K562 (cell line): Measurements from ENCODE around the gene ZKSCAN3. TPM values are rescaled to one million over a fixed set of nuclear protein-coding genes. Genes with fewer than 3 reads are reported as not detected.

Experiments used
- CSDE1 ChIP-seq, 2 experiments: fragments of 450-650 bp; IDR thresholded peaks; 2 replicates each; pipeline ENCODE4 v1.6.1; 2016; ENCODE audit warnings: mild to moderate bottlenecking in 1 of 2
- MTF1 ChIP-seq: fragments of 250-450 bp; sonication (Bioruptor Pico); IDR thresholded peaks from 2 replicates; pipeline ENCODE4 v1.9.0; 2021; ENCODE audit warnings: moderate library complexity, mild to moderate bottlenecking, inconsistent platforms, borderline replicate concordance
- PHB ChIP-seq: fragments of 250-450 bp; sonication (Bioruptor Pico); IDR thresholded peaks from 2 replicates; pipeline ENCODE4 v1.5.0; 2021
- ZBTB43 ChIP-seq: sonication (generic); formaldehyde crosslinking; IDR thresholded peaks from 2 replicates; pipeline ENCODE4 v1.8.0; 2023; ENCODE audit warnings: mild to moderate bottlenecking, missing genetic modification reagents
- ZNF121 ChIP-seq: sonication (generic); formaldehyde crosslinking; conservative IDR thresholded peaks from 2 replicates; pipeline ENCODE4 v1.8.0; 2022; ENCODE audit warnings: missing genetic modification reagents
- ZNF551 ChIP-seq: fragments of 250-450 bp; sonication (Bioruptor Pico); IDR thresholded peaks from 2 replicates; pipeline ENCODE4 v1.5.0; 2021; ENCODE audit warnings: mild to moderate bottlenecking, moderate library complexity
- ZNF668 ChIP-seq: fragments of 250-450 bp; sonication (Bioruptor Pico); IDR thresholded peaks from 2 replicates; pipeline ENCODE4 v1.8.0; 2022; ENCODE audit warnings: mild to moderate bottlenecking, inconsistent platforms
- ZNF707 ChIP-seq: fragments of 250-450 bp; sonication (Bioruptor Pico); conservative IDR thresholded peaks from 2 replicates; pipeline ENCODE4 v1.8.0; 2022; ENCODE audit warnings: inconsistent platforms, mild to moderate bottlenecking, moderate library complexity
- polyA plus RNA-seq, 8 experiments: library from polyadenylated mRNA; depleted of rRNA in 4 of 8; stranded (reverse) in 5 of 8; unstranded in 3 of 8; fragments of >200 nt; fragmentation: Nextera tagmentation in 2 of 8; fragmentation: Illumina TruSeq in 1 of 8; extraction: Ambion mirVana in 2 of 8; extraction: Trizol in 1 of 8; gene quantifications; 2 replicates each; pipeline versions ENCODE4 v1.2.1 to v1.2.3, GENCODE V29; 2011 to 2014; ENCODE audit warnings: inconsistent platforms in 1 of 8, missing spikeins in 1 of 8
- total RNA-seq, 7 experiments: library from RNA; depleted of rRNA in 6 of 7; stranded (reverse); fragments of >200 nt in 6 of 7; fragmentation: Illumina TruSeq in 2 of 7; extraction: Trizol in 2 of 7; gene quantifications; 2 replicates each; pipeline versions ENCODE4 v1.2.1 to v1.2.3, GENCODE V29; 2011 to 2021; ENCODE audit warnings: low replicate concordance in 1 of 7
- TF ChIP-seq, protein P1 (sequence below): fragments of 450-650 bp; IDR thresholded peaks from 2 replicates; pipeline ENCODE4 v1.6.1; 2016; ENCODE audit warnings: borderline replicate concordance
- TF ChIP-seq, protein P2 (sequence below): fragments of 450-650 bp; IDR thresholded peaks from 2 replicates; pipeline ENCODE4 v1.6.1; 2016; ENCODE audit warnings: mild to moderate bottlenecking
- TF ChIP-seq, protein P3 (sequence below), 2 experiments: fragments of 450-650 bp in 1 of 2; sonication (generic) in 1 of 2; formaldehyde crosslinking in 1 of 2; IDR thresholded peaks; 2 replicates each; pipeline versions ENCODE4 v1.7.1 to v1.9.0; 2016 to 2022; ENCODE audit warnings: inconsistent platforms in 1 of 2, mild to moderate bottlenecking in 1 of 2, missing genetic modification reagents in 1 of 2

The ZKSCAN3 gene
- total and polyA plus RNA-seq, 9 of the 15 experiments (the other 6 are each of a cell fraction or from before 2014, with no cell fraction given), result 3.0 to 12.4 (median 10.2) TPM

GRCh38 chr6:28336284-28337120 is 13.2 kb upstream of the ZKSCAN3 start (continued):
- no peak for TF ChIP-seq ZNF121 (CRISPR knock-in tag)
- TF ChIP-seq MTF1 (CRISPR knock-in tag), result no peak
- TF ChIP-seq, protein P1, sequence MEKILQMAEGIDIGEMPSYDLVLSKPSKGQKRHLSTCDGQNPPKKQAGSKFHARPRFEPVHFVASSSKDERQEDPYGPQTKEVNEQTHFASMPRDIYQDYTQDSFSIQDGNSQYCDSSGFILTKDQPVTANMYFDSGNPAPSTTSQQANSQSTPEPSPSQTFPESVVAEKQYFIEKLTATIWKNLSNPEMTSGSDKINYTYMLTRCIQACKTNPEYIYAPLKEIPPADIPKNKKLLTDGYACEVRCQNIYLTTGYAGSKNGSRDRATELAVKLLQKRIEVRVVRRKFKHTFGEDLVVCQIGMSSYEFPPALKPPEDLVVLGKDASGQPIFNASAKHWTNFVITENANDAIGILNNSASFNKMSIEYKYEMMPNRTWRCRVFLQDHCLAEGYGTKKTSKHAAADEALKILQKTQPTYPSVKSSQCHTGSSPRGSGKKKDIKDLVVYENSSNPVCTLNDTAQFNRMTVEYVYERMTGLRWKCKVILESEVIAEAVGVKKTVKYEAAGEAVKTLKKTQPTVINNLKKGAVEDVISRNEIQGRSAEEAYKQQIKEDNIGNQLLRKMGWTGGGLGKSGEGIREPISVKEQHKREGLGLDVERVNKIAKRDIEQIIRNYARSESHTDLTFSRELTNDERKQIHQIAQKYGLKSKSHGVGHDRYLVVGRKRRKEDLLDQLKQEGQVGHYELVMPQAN, result no peak
- TF ChIP-seq ZBTB43 (CRISPR knock-in tag), result no peak
- TF ChIP-seq ZNF707 (CRISPR knock-in tag), result peak; percentile 50; the same call in 1 of the 2 replicates
- TF ChIP-seq ZNF551 (CRISPR knock-in tag), result 0 out of 2 replicates have a peak, but pooled peaks have one; percentile 28
- TF ChIP-seq, protein P2, sequence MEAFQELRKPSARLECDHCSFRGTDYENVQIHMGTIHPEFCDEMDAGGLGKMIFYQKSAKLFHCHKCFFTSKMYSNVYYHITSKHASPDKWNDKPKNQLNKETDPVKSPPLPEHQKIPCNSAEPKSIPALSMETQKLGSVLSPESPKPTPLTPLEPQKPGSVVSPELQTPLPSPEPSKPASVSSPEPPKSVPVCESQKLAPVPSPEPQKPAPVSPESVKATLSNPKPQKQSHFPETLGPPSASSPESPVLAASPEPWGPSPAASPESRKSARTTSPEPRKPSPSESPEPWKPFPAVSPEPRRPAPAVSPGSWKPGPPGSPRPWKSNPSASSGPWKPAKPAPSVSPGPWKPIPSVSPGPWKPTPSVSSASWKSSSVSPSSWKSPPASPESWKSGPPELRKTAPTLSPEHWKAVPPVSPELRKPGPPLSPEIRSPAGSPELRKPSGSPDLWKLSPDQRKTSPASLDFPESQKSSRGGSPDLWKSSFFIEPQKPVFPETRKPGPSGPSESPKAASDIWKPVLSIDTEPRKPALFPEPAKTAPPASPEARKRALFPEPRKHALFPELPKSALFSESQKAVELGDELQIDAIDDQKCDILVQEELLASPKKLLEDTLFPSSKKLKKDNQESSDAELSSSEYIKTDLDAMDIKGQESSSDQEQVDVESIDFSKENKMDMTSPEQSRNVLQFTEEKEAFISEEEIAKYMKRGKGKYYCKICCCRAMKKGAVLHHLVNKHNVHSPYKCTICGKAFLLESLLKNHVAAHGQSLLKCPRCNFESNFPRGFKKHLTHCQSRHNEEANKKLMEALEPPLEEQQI, result peak; percentile 13
- TF ChIP-seq, protein P3, sequence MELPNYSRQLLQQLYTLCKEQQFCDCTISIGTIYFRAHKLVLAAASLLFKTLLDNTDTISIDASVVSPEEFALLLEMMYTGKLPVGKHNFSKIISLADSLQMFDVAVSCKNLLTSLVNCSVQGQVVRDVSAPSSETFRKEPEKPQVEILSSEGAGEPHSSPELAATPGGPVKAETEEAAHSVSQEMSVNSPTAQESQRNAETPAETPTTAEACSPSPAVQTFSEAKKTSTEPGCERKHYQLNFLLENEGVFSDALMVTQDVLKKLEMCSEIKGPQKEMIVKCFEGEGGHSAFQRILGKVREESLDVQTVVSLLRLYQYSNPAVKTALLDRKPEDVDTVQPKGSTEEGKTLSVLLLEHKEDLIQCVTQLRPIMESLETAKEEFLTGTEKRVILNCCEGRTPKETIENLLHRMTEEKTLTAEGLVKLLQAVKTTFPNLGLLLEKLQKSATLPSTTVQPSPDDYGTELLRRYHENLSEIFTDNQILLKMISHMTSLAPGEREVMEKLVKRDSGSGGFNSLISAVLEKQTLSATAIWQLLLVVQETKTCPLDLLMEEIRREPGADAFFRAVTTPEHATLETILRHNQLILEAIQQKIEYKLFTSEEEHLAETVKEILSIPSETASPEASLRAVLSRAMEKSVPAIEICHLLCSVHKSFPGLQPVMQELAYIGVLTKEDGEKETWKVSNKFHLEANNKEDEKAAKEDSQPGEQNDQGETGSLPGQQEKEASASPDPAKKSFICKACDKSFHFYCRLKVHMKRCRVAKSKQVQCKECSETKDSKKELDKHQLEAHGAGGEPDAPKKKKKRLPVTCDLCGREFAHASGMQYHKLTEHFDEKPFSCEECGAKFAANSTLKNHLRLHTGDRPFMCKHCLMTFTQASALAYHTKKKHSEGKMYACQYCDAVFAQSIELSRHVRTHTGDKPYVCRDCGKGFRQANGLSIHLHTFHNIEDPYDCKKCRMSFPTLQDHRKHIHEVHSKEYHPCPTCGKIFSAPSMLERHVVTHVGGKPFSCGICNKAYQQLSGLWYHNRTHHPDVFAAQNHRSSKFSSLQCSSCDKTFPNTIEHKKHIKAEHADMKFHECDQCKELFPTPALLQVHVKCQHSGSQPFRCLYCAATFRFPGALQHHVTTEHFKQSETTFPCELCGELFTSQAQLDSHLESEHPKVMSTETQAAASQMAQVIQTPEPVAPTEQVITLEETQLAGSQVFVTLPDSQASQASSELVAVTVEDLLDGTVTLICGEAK (IDR thresholded peaks at IDR 0.05), result peak; percentile 85
- TF ChIP-seq, protein P3 (CRISPR knock-in tag; IDR thresholded peaks at IDR 0.05), result peak; percentile 64; the same call in 1 of the 2 replicates
- TF ChIP-seq CSDE1 (IDR thresholded peaks at IDR 0.05), result peak in 1 of 2 experiments; percentile 39; a peak in 1 of 4 replicates
- TF ChIP-seq ZNF668 (CRISPR knock-in tag), result 0 out of 2 replicates have a peak, but pooled peaks have one; percentile 8
- no peak for TF ChIP-seq PHB (CRISPR knock-in tag)
